HG02610 (cell line): ENCODE data around the gene RAB4A.
"Not testable (repeated sequence)": the region's sequence is repeated elsewhere in the genome, so short reads cannot be mapped to it uniquely, and the experiment has no call there.

Experiments used
- ATAC-seq: cut with Tn5 transposase; IDR thresholded peaks from one replicate; pipeline ENCODE4 v1.9.1; 2021; ENCODE audit warnings: mild to moderate bottlenecking, moderate library complexity; ENCODE audit not compliant: unreplicated experiment

RAB4A gene

DNA sequence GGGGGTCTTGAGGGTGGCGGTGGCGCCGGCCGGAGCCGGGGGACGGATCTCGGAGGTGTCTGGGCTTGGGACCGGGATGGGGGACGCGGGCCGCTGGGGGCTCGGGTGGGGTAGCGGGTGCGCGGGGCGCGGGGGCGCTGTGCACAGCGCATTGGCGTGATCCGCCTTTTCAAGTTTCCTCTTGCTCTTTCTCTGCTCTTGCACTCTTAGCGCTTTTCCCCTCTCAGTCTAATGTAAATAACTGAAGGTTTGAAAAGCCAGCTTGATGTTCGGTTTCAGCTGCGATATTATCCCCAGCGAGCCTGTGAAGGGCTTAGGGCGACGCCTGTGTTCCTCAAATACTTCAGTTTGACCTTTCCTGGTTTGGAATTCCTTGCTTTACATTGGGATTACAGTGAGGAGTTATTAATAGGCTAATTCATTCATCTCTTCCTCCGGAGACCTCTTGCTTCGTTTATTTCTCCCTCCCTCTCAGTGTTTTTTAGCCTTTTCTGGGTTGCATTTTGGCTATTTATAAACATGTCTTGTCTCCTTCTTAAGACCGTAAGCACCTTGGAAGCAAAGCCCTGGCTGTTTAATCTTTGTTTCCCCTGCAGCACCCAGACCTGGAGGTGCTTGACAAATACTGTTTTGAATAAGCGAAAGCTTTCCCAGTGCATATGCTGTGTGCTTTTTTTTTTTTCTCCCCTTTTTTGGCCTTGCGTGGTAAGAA is 693 bp downstream of the RAB4A start:
- peak; percentile 37 for ATAC-seq

DNA sequence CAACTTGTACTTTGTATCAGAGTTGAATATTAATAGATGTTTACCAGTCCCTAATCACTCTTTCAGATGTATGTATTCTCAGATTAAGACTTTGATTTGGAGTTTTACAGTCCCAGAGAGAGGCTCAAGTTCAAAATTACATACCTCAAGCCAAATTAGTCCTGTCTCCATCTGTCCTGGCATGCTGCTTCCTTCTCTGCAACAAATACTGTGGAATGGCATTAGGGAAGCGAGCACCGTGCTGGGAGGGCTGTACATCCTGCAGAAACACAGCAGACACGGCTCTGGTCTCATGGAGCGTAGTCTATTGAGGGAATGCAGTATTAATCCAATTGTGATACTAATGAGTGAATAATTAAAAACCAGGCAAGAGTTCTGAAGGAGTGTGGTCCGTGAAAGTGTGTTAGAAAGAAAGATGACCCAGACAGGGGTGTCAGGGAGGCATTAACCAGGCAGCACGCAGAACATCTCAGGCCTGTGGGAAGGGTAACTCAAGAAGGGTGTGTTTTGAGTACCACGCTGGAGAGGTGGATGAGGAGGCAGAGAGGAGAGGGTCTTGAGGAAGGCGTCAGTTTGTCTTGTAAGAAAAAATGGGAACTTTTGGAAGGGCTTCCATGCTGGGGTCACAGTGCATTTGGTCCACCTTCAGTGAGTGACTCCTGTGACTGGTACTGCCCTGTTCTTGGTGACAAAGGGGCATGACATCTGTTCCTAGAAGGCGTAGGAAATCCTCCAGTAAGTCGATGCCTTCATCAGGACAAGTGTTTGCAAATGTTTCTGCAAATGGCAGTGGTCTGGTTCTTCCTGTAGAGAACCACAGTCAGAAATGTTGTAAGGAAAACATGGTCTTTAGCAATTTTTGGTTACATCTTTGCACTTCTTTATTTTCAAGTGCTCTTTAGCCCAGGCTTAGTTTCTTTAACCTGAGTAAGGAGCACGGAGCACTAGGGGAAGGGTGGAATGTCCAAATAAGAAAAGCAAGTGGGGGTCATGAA is 1.6 kb downstream of the RAB4A start:
- ATAC-seq: no peak

DNA sequence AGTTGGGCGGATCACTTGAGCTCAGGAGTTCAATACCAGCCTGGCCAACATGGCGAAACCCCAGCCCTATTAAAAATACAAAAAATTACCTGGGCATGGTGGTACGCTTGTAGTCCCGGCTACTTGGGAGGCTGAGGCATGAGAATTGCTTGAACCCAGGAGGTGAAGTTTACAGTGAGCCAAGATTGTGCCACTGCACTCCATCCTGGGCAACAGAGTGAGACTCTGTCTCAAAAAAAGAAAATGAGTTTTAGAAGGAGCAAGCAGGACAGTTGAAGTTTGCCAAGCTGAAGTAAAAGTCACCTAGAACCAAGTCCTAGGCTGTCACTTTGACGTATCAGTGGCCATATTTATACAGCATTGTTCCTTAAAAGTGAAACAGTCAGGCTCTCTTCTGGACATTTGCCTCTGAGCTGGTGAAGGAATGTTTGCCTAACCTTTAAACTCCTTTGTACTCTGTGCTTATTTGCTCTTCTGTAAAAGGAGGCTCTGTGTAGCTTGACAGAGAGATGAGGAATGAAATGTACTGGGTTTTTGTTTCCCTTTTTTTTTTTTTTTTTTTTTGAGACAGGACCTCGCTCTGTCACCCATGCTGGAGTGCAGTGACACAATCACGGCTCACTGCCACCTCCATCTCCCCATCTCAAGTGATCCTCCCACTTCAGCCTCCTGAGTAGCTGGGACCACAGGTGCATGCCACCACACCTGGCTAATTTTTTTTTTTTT is 2.8 kb downstream of the RAB4A start:
- ATAC-seq: no peak

DNA sequence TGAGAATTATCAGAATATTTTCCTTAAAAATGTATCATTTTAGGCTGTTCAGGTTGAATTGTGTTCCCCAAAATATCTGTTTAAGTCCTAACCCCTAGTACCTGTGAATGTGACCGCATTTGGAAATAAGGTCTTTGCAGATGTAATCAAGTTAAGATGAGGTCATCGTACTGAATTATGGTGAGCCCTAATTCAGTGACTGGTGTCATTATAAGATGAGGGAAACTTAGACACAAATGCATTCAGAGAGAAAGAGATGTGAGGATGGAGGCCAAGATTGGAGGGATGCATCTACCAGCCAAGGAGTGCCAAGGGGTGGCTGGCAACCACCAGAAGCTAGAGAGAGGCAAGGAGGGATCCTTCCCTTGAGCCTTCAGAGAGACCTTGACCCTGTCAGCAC is 4.1 kb downstream of the RAB4A start:
- no peak for ATAC-seq

DNA sequence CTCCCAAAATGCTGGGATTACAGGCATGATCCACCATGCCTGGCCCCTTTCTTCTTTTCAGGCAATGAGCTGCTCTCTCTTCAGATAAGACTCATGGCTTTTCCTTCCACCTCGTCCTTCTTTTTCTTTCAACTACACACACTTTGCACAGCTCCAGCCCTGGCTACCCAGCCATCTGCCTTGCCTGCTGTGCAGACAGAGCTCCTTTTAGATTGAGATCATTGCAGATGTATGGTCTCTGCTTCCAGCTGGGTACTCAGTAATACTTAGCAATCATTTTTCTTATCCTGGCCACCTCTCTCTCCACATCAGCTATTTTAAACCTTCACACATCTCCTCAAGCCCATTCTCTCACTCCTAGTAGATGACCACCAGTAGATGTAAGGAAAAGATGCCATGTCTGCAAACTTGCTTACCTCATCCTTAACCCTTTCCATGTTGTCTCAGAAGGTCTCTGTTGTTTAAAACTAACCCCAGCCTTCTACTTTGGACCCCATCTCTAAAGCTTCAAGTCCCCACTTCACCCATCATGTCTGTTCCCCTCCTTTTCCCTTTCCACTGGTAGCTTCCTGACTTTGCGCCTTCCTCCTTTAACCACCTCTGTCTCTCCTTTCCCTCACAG is 7.3 kb downstream of the RAB4A start:
- ATAC-seq: no peak

DNA sequence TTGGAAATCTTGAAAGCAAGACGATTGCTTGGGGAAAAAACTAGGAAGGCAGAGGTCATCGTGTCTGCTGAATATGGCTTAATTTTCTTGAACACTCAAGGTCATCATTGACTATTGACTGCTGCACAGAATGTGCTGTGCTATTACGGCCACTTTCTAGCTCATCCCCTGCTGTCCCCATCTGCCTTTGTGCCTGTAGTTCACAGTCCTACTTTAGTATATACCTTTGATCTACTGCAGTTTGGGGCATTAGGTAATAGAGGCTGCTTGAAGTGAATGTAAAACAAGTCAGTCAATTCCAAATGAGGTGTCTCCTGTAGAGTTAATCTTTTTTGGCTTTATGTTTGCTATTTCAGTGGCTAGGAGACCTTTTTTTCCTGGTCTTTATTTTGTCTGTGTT is 8.3 kb downstream of the RAB4A start:
- no peak for ATAC-seq

DNA sequence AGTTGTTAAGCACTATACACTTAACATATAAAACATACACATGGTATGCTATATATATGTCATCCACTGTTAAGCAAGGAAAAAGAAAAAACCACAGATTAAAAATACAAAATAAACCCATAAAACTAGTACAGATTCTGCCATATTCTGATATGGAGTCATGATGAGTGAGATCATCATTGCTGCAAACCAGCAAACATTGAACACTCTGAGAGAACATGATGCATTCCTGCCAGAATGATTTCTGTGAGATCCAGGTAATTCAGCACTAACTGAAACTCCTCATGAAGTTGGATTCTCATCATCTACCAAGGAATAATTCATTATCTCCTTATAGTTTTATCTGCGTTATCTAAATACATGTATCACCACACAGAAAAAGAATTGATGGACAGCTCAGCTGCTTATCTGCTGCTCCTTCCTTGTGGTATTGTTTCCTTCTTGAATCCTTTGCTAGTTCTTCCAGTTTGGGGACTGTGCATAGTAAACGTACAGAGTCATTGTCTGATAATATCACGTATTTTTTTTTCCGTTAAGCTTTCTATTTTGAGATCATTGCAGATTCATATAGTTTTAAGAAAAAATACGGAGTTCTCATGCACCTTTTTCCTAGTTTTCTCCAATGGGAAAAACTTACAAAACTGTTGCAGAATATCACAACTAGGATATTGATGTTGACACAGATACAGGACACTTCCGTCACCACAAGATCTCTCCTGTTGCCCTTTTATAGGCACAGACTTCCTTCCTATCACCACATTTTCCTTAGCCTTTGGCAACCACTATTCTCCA is 9.3 kb downstream of the RAB4A start:
- no peak for ATAC-seq

DNA sequence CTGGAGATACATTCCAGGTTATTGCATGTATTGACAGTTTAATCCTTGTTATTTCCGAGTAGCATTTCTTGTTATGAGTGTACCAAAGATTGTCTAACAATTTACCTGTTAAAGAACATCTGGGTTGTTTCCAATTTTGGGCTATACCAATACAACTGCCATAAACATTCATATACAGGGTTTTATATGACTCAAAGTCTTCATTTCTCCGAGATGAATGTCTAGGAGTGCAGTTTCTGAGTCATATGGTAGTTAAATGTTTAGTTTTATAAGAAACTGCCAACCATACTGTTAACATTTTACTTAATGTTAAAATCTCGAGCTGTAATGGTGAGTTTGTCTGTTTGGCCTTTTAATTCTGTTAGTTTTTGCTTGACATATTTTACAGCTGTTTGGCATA is 10.0 kb downstream of the RAB4A start:
- no peak for ATAC-seq

DNA sequence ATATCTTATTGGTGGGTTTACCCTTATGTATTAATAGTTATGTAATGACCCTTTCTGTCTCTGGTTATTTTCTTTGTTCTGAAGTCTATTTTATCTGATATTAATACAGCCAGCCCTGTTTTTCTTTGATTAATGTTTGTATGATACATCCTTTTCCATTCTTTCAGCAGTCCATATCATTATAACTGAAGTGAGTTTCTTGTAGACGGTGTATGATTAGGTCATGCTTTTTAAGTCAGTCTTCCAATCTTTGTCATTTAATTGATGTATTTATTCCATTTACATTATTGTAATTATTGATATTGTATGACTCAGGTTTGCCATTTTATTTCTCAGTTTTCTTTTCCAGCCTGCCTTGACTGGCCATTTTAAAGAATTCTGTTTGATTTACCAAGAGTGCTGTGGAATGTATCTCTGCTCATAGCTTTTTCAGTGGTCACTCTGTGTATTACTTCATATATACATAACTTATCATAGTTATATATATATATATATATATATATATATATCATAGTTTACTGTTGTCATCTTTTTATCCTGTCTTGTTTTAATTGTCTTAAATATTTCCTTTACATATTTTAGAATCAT is 10.5 kb downstream of the RAB4A start:
- no peak for ATAC-seq

DNA sequence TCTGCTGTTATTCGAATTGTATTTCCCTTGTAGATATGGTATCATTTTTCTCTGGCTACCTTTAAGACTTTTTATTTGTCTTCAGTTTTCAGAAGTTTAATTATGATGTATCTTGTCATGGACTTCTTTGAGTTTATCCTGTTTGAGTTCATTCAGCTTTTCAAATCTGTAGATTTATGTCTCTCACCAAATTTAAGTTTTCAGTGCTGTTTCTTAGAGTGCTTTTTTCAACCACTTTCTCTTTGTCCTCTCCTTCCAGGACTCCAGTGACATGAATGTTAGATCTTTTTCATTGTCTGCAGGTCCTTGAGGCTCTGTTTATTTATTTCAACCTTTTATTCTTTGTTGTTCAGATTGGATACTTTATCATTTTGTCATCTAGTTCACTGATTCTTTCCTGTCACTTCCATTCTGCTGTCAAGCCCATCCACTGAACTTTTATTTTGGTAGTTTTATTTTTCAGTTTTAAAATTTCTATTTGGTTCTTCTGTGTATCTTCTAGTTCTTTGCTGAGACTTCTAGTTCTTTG is 11.4 kb downstream of the RAB4A start:
- no peak for ATAC-seq

DNA sequence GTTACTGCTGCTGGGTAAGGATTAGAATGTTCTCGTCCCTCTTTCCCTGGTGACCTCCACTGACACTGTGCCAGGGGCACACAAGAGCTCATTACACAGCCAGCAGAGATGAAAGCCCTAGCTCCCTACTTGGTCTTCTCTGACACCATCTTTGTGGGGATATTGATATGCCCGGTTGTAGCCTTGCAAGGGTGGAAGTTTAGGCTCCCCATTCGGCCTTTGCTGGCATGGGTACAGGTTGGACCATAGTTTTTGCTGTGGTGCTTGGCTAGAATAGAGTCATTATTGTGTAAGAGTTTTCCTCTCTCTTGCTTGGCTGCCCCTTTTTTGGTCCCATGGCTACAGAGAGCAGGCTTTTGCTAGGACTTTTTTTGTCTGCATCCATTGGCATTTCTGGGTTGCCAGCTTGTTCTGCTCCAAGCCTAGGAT is 12.3 kb downstream of the RAB4A start:
- no peak for ATAC-seq

DNA sequence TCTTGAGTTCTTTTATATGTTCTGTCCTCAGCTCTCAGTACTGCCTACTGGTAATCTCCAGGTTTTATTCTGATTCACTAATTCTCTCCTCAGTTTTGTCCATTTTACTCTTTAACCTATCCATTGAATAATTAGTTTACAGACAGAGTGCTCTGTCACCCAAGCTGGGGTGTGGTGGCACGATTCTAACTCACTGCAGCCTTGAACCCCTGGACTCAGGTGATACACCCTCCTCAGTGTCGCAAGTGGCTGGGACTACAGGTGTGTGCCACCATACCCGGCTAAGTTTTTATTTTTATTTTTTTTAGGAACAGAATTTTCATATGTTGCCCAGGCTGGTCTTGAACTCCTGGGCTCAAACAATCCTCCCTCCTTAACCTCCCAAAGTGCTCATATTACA is 14.0 kb downstream of the RAB4A start:
- no peak for ATAC-seq

DNA sequence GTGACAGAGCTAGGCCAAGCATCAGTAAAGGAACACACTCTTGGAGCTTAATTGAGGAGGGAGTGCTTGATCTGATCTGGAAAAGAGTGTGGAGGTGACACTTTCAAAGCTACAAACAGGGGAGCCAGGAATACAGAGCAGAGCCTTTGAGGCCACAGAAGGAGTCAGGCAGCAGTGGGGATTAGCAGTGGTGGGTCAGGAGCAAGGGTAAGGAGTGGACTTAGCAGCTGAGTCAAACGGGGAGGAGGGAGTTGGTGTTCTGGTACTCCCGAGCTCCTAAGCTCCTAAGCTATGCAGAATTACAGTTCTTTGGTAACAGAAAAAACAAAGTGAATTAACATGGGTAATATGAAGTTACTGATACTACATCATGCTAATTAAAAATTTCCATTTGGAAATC is 14.5 kb downstream of the RAB4A start:
- ATAC-seq: no peak

DNA sequence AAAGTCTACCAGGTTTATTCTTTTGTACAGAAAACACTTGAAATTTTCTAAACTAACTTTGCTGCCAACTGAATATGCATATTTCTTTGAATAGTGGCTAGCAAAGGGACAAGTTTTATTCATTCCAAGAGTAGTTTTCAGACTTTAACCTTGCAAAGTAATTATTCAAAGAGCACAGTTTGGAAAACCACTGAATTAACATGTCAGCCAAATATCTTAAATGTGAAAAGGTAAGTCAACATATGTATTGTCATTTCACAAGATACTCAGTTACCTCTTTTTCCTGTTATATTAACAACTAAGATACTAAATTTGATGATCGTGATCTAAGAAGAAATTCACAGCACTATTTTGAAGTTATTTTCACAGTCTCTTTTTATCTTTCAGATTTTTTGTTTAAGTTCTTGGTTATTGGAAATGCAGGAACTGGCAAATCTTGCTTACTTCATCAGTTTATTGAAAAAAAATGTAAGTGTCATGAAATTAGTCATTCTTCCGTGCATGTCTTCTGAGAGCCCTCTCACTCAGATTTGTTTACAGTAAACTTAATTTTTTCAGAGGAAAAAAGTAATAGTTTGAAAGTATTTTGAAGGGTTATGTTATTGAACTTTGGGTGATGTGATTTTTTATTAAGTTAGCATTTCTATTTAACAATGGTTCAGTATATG is 15.3 kb downstream of the RAB4A start:
- no peak for ATAC-seq

DNA sequence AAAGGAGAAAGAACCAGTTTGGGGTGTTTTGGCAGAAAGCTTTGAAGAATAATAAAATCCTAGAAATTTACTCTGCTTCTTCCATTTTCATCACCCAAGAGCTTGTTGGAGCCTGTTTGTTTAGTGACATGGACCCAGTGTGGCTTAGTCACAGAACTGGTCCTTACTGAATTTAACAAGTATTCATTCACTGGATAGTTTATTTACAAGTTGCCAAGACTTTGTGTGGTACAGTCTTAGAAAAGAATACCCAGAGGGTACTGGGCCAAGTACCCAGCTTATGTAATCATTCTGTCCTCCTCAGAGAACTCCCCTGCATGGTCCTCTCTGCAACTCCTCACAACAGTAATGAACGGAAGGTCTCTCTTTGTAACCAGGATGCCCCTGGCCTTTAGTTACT is 16.4 kb downstream of the RAB4A start:
- no peak for ATAC-seq

DNA sequence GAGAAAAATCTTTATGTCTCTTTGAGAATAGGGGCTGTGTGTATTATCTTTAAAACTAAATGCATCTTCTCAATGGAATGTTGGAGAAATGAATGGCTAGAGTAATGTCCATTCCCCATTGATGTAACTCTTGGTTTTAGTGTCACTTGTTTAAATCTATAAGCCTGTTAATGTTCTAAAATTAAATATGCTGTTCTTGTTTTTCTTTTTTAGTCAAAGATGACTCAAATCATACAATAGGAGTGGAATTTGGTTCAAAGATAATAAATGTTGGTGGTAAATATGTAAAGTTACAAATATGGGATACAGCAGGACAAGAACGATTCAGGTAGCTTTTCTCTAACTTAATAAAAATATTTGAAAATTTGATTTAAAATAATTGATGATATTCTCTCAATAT is 17.6 kb downstream of the RAB4A start:
- no peak for ATAC-seq

DNA sequence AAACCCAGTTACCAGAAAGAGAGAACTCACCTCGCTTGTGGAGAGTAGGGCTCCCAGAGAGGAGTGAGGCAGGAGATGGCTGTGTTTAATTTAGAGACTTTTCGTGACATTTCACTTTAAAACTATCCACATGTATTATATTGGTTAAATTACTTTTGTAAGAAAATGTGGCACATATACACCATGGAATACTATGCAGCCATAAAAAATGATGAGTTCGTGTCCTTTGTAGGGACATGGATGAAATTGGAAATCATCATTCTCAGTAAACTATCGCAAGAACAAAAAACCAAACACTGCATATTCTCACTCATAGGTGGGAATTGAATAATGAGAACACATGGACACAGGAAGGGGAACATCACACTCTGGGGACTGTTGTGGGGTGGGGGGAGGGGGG is 20.8 kb downstream of the RAB4A start:
- ATAC-seq: not testable (repeated sequence)

DNA sequence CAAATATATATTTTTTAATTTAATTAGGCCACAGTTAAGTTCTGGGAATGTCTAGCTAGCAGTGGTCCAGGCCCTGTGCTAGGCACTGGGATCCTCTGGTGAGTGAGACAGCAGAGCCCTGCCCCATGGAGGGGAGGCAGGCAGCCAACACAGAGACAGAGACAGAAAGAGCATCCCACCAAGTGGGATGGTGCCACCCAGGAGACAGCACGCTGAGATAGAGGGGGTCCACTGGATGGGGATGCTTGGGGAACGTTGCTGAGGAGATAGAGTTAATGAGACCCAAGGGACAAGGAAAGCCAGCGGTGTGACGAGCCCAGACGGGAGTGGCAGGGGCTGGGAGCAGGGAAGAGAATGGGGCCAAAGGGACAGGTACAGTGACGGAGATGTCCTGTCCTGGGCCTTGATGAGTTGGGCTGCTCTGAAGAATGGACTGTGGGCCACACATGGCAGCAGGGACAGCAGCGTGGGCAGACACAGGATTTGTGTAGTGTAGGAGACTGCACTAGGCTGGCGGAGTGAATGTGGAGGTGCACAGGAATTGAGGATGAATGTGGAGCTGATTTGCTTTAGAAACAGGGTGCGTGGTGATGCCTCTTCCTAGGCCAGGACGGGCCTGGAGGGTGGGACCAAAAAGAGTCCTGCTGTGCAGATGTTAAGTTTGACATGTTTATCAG is 22.8 kb downstream of the RAB4A start:
- ATAC-seq: no peak
